Measurements from ENCODE around the gene BAAT. TPM values are rescaled to one million over a fixed set of nuclear protein-coding genes. Genes with fewer than 3 reads are reported as not detected.

BAAT gene
- total RNA-seq, 1 donor from 2014 or later = 8.9 TPM

DNA sequence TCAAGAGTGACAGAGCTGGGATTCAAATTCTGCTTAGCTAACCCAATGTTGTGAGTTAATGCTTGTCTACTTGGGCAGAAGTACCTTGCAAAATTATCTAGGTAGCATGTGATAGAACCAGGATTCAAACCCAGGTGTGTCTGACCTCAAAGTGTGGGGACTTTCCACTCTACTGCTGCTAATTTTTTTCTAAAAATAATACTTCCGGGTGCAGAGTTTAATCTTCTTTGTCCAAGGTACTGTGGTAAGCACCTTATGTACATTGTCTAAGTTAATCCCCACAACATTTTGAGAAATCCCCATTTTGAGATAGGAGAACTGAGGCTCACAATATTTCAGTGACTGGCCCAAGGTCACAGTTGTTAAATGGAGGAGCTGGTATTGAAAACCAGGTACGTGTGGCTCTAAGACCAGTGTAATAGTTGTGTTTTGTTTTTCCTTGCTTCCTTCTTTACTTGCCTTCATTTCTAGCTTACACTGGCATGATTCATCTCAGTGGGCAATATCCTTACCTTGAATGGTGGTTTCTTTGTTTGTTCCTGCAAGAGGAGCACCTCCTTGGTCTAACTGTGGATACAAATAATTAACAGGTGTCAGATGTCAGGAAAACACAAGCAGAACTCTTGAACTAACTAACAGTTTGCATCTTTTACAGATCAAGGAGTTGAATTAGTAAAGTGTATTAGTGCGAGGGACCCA, 43.3 kb upstream of the BAAT start:
- Histone ChIP-seq H3K4me3 (ENCODE audit: insufficient read depth, low read depth, low read length) (no peak overlapping the region), H3K9ac (ENCODE audit: low read length) (no peak overlapping the region), H3K4me1 (ENCODE audit: insufficient read depth, low read length) (no peaks in the 10 kb centered on the region), H3K79me2 (ENCODE audit: insufficient read depth, low read length) (no peaks in the 10 kb centered on the region), H4K20me1 (ENCODE audit: insufficient read depth, low read length) (no peaks in the 10 kb centered on the region), H3K36me3 (ENCODE audit: insufficient read depth, low read length) (no peaks in the 10 kb centered on the region), H3K4me2 (ENCODE audit: low read length) (no peak overlapping the region), H3K27ac (ENCODE audit: low read depth, low read length) (no peak overlapping the region), H3K9me3 (ENCODE audit: insufficient read depth, low read depth, low read length) (no peaks in the 10 kb centered on the region), H3K27me3 (ENCODE audit: insufficient read depth, low read length) (no peaks in the 10 kb centered on the region), H2AFZ (ENCODE audit: low read depth, low read length) (no peak overlapping the region)
- no peak overlapping the region for H3K4me3 Mint-ChIP-seq (ENCODE audit: unreplicated experiment)
- peaks cover 14% of the 10 kb centered on the region for H3K27me3 Mint-ChIP-seq (ENCODE audit: low read depth, unreplicated experiment)
- no peak for FAIRE-seq
- no peak overlapping the region for H3K27ac Mint-ChIP-seq (ENCODE audit: unreplicated experiment)
- no peak for TF ChIP-seq EZH2 (IDR thresholded peaks at IDR 0.05; ENCODE audit: insufficient read depth, low read length)
- TF ChIP-seq, protein P1, sequence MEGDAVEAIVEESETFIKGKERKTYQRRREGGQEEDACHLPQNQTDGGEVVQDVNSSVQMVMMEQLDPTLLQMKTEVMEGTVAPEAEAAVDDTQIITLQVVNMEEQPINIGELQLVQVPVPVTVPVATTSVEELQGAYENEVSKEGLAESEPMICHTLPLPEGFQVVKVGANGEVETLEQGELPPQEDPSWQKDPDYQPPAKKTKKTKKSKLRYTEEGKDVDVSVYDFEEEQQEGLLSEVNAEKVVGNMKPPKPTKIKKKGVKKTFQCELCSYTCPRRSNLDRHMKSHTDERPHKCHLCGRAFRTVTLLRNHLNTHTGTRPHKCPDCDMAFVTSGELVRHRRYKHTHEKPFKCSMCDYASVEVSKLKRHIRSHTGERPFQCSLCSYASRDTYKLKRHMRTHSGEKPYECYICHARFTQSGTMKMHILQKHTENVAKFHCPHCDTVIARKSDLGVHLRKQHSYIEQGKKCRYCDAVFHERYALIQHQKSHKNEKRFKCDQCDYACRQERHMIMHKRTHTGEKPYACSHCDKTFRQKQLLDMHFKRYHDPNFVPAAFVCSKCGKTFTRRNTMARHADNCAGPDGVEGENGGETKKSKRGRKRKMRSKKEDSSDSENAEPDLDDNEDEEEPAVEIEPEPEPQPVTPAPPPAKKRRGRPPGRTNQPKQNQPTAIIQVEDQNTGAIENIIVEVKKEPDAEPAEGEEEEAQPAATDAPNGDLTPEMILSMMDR (IDR thresholded peaks at IDR 0.05; ENCODE audit: insufficient read depth, low read depth, low read length) = no peak
- no peak for DNase-seq (ENCODE audit: low read depth)
- H3K4me1 Mint-ChIP-seq (ENCODE audit: low read depth, unreplicated experiment) = no peaks in the 10 kb centered on the region
- H3K9me3 Mint-ChIP-seq (ENCODE audit: unreplicated experiment) = no peaks in the 10 kb centered on the region
- no peaks in the 10 kb centered on the region for H3K36me3 Mint-ChIP-seq (ENCODE audit: low read depth, unreplicated experiment)

DNA sequence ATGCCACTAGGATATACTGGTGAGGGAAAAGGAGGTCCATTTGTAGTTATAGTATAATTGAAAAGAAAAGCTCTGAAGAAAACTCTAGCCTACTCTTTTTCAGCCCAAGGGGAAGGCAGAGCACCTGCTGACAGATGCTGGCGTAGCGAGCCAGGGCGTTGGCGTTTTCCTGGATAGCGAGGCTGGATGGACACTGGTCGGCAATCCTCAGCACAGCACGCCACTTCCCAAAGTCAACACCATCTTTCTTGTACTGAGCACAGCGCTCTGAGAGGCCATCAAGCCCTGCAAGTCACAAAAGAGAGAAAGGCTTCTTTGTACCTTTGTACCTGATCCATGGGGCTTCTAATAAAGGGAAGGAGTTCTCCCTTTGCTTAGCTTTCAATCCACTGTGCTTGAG, 42.6 kb upstream of the BAAT start:
- Mint-ChIP-seq H3K4me3 (ENCODE audit: unreplicated experiment) (no peak overlapping the region), H3K36me3 (ENCODE audit: low read depth, unreplicated experiment) (no peaks in the 10 kb centered on the region), H3K4me1 (ENCODE audit: low read depth, unreplicated experiment) (no peaks in the 10 kb centered on the region), H3K27me3 (ENCODE audit: low read depth, unreplicated experiment) (peaks cover 14% of the 10 kb centered on the region), H3K9me3 (ENCODE audit: unreplicated experiment) (no peaks in the 10 kb centered on the region), H3K27ac (ENCODE audit: unreplicated experiment) (no peak overlapping the region)
- H3K79me2 ChIP-seq (ENCODE audit: insufficient read depth, low read length) = no peaks in the 10 kb centered on the region
- H4K20me1 ChIP-seq (ENCODE audit: insufficient read depth, low read length) = no peaks in the 10 kb centered on the region
- no peaks in the 10 kb centered on the region for H3K36me3 ChIP-seq (ENCODE audit: insufficient read depth, low read length)
- H2AFZ ChIP-seq (ENCODE audit: low read depth, low read length) = no peak overlapping the region
- H3K4me1 ChIP-seq (ENCODE audit: insufficient read depth, low read length) = no peaks in the 10 kb centered on the region
- no peaks in the 10 kb centered on the region for H3K27me3 ChIP-seq (ENCODE audit: insufficient read depth, low read length)
- no peak overlapping the region for H3K27ac ChIP-seq (ENCODE audit: low read depth, low read length)
- TF ChIP-seq EZH2 (IDR thresholded peaks at IDR 0.05; ENCODE audit: insufficient read depth, low read length) = no peak
- TF ChIP-seq, protein P1 (IDR thresholded peaks at IDR 0.05; ENCODE audit: insufficient read depth, low read depth, low read length) = no peak
- H3K9ac ChIP-seq (ENCODE audit: low read length) = no peak overlapping the region
- no peak for FAIRE-seq
- no peak overlapping the region for H3K4me2 ChIP-seq (ENCODE audit: low read length)
- H3K9me3 ChIP-seq (ENCODE audit: insufficient read depth, low read depth, low read length) = no peaks in the 10 kb centered on the region
- no peak for DNase-seq (ENCODE audit: low read depth)
- no peak overlapping the region for H3K4me3 ChIP-seq (ENCODE audit: insufficient read depth, low read depth, low read length)

DNA sequence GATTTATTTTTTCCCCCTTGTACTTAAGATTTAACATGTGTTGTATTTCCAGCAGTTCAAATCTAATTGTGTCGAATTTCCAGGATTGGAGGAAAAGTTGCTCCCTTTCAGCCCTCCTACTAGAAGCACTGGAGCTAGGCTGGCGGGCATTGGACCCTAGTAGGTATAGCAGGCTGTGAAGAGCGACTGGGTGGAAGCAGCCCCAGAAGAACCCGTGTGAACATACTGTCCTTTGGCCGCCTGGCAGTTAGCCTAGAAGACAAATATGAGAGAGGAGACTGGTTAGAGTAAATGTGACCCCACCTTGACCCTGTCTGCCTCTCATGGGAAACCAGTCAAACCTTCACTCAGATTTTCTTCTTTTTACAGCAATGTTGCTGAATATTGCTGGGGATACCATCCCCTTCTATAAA, 36.9 kb upstream of the BAAT start:
- H3K9me3 Mint-ChIP-seq (ENCODE audit: unreplicated experiment) = no peaks in the 10 kb centered on the region

More for the DNA sequence above, 36.9 kb upstream of the BAAT start:
- H3K9ac ChIP-seq (ENCODE audit: low read length) = no peak overlapping the region
- Mint-ChIP-seq H3K4me1 (ENCODE audit: low read depth, unreplicated experiment) (peaks cover 4% of the 10 kb centered on the region), H3K27me3 (ENCODE audit: low read depth, unreplicated experiment) (no peaks in the 10 kb centered on the region), H3K36me3 (ENCODE audit: low read depth, unreplicated experiment) (peaks cover under 1% of the 10 kb centered on the region), H3K4me3 (ENCODE audit: unreplicated experiment) (no peak overlapping the region), H3K27ac (ENCODE audit: unreplicated experiment) (no peak overlapping the region)
- H3K4me1 ChIP-seq (ENCODE audit: insufficient read depth, low read length) = no peaks in the 10 kb centered on the region
- no peak overlapping the region for H3K4me2 ChIP-seq (ENCODE audit: low read length)
- no peaks in the 10 kb centered on the region for H3K27me3 ChIP-seq (ENCODE audit: insufficient read depth, low read length)
- no peak overlapping the region for H3K4me3 ChIP-seq (ENCODE audit: insufficient read depth, low read depth, low read length)
- TF ChIP-seq, protein P1 (IDR thresholded peaks at IDR 0.05; ENCODE audit: insufficient read depth, low read depth, low read length) = no peak
- TF ChIP-seq EZH2 (IDR thresholded peaks at IDR 0.05; ENCODE audit: insufficient read depth, low read length) = no peak
- H3K36me3 ChIP-seq (ENCODE audit: insufficient read depth, low read length) = no peaks in the 10 kb centered on the region
- H3K79me2 ChIP-seq (ENCODE audit: insufficient read depth, low read length) = no peaks in the 10 kb centered on the region
- no peaks in the 10 kb centered on the region for H3K9me3 ChIP-seq (ENCODE audit: insufficient read depth, low read depth, low read length)
- H4K20me1 ChIP-seq (ENCODE audit: insufficient read depth, low read length) = no peaks in the 10 kb centered on the region
- no peak for FAIRE-seq
- H2AFZ ChIP-seq (ENCODE audit: low read depth, low read length) = no peak overlapping the region
- DNase-seq (ENCODE audit: low read depth) = no peak
- H3K27ac ChIP-seq (ENCODE audit: low read depth, low read length) = no peak overlapping the region

All from astrocyte (in vitro differentiated cells and primary cell).